OCI-LY7 (cell line): ENCODE data around the gene PDZD2. TPM values are rescaled to one million over a fixed set of nuclear protein-coding genes. Genes with fewer than 3 reads are reported as not detected.

Source experiments
- BruUV-seq: library from RNA; stranded (reverse); fragments of 400-500 nt; replicated peaks from 2 replicates; lab custom pipeline; 2021; lab: Mats Ljungman, UMichigan
- CTCF ChIA-PET: fragments of 300-600 bp; sonication (Branson Sonifier 250); formaldehyde crosslinking; loops from one replicate; lab custom pipeline; 2022; ENCODE audit warnings: antibody characterized with exemption; ENCODE audit not compliant: unreplicated experiment; lab: Charles Lee
- POLR2A ChIA-PET: fragments of 300-600 bp; sonication (Branson Sonifier 250); formaldehyde crosslinking; loops from one replicate; lab custom pipeline; 2022; ENCODE audit warnings: antibody characterized with exemption; lab: Charles Lee
- DNase-seq: peaks from one replicate; pipeline ENCODE4 v3.0.0-alpha.2; 2015; ENCODE audit warnings: low spot score
- H2AFZ ChIP-seq: fragments of 200-600 bp; sonication (generic), shearing (Covaris generic); 2 replicates; pipeline ENCODE4 v1.6.1; 2014; ENCODE audit warnings: mild to moderate bottlenecking, antibody characterized with exemption, low read length, moderate library complexity
- H3K27ac ChIP-seq: fragments of 200-600 bp; sonication (generic); 2 replicates; pipeline ENCODE4 v1.5.1; 2014; ENCODE audit warnings: mixed run types, low read depth, mild to moderate bottlenecking, moderate library complexity, low read length, inconsistent platforms; ENCODE audit not compliant: poor library complexity, severe bottlenecking
- H3K36me3 ChIP-seq: fragments of 200-600 bp; sonication (generic); 2 replicates; pipeline ENCODE4 v1.6.1; 2014; ENCODE audit warnings: mild to moderate bottlenecking, antibody characterized with exemption, low read length, moderate library complexity, mixed read lengths; ENCODE audit not compliant: insufficient read depth
- H3K4me1 ChIP-seq: fragments of 200-600 bp; sonication (generic); 2 replicates; pipeline ENCODE4 v1.5.1; 2014; ENCODE audit warnings: mild to moderate bottlenecking, low read length; ENCODE audit not compliant: insufficient read depth, poor library complexity, severe bottlenecking
- H3K4me2 ChIP-seq: fragments of 200-600 bp; sonication (generic); 2 replicates; pipeline ENCODE4 v1.6.1; 2014; ENCODE audit warnings: mild to moderate bottlenecking, low read length
- H3K4me3 ChIP-seq: fragments of 200-600 bp; sonication (generic); 2 replicates; pipeline ENCODE4 v1.5.1; 2014; ENCODE audit warnings: mild to moderate bottlenecking, low read depth, low read length; ENCODE audit not compliant: poor library complexity, severe bottlenecking
- H3K79me2 ChIP-seq: fragments of 200-600 bp; sonication (generic); 2 replicates; pipeline ENCODE4 v1.6.1; 2016; ENCODE audit warnings: low read depth, mild to moderate bottlenecking, low read length, moderate library complexity, mixed read lengths; ENCODE audit not compliant: insufficient read depth
- H3K9me2 ChIP-seq: fragments of 200-600 bp; sonication (generic); 2 replicates; pipeline ENCODE4 v1.6.1; 2016; ENCODE audit warnings: mild to moderate bottlenecking, low read length, mixed read lengths; ENCODE audit not compliant: insufficient read depth
- H3K9me3 ChIP-seq: fragments of 200-600 bp; sonication (generic); 2 replicates; pipeline ENCODE4 v1.6.1; 2014; ENCODE audit warnings: mild to moderate bottlenecking, mixed run types, low read length, mixed read lengths
- H4K20me1 ChIP-seq: fragments of 200-600 bp; sonication (generic); 2 replicates; pipeline ENCODE4 v1.6.1; 2014; ENCODE audit warnings: mild to moderate bottlenecking, antibody characterized with exemption, low read length, moderate library complexity, mixed read lengths; ENCODE audit not compliant: insufficient read depth
- CTCF ChIP-seq: fragments of 200-600 bp; sonication (generic); conservative IDR thresholded peaks from 2 replicates; pipeline ENCODE4 v1.5.1; 2014; ENCODE audit warnings: mild to moderate bottlenecking, antibody characterized with exemption, low read length, moderate library complexity, mixed read lengths
- EZH2phosphoT487 ChIP-seq: fragments of 200-600 bp; sonication (generic); IDR thresholded peaks from 2 replicates; pipeline ENCODE4 v1.6.1; 2018; ENCODE audit warnings: low read depth, borderline replicate concordance, mild to moderate bottlenecking, mixed run types, antibody characterized with exemption, low read length, moderate library complexity, mixed read lengths
- intact Hi-C: fragments of 100-400 bp; cut with micrococcal nuclease; formaldehyde crosslinking; loops from one replicate; pipeline ENCODE4 v1.10.0; 2022; ENCODE audit not compliant: unreplicated experiment
- total RNA-seq, 2 experiments: library from RNA; depleted of rRNA in 1 of 2; stranded (reverse); fragments of >200 nt in 1 of 2; shearing (Covaris generic) in 1 of 2; gene quantifications; 2 replicates each; pipeline ENCODE4 v1.2.3, GENCODE V29; 2014 to 2022

PDZD2 gene
- total RNA-seq, 2 experiments from 2014 or later, result 8.6 to 10.6 TPM

- intact Hi-C loops, result no loop called here
- H3K9me2 ChIP-seq, result no peaks in the 10 kb centered on the region
- H3K4me3 ChIP-seq, result no peak overlapping the region
- H3K27ac ChIP-seq, result no peak overlapping the region
- CTCF ChIA-PET, result no interaction called here
- no peaks in the 10 kb centered on the region for H3K4me1 ChIP-seq
- H3K4me2 ChIP-seq, result no peak overlapping the region
- H2AFZ ChIP-seq, result no peak overlapping the region
- no peaks in the 10 kb centered on the region for H3K9me3 ChIP-seq
- BruUV-seq, result no TSS peak
- no peaks in the 10 kb centered on the region for H3K36me3 ChIP-seq
- no peaks in the 10 kb centered on the region for H3K79me2 ChIP-seq
- no peak for DNase-seq
- no peaks in the 10 kb centered on the region for H4K20me1 ChIP-seq
- TF ChIP-seq EZH2phosphoT487 (no peak), CTCF (no peak)
- POLR2A ChIA-PET, result no interaction called here
These were observed 161.4 kb downstream of the PDZD2 start for GRCh38 chr5:31800351-31800750.

DNA sequence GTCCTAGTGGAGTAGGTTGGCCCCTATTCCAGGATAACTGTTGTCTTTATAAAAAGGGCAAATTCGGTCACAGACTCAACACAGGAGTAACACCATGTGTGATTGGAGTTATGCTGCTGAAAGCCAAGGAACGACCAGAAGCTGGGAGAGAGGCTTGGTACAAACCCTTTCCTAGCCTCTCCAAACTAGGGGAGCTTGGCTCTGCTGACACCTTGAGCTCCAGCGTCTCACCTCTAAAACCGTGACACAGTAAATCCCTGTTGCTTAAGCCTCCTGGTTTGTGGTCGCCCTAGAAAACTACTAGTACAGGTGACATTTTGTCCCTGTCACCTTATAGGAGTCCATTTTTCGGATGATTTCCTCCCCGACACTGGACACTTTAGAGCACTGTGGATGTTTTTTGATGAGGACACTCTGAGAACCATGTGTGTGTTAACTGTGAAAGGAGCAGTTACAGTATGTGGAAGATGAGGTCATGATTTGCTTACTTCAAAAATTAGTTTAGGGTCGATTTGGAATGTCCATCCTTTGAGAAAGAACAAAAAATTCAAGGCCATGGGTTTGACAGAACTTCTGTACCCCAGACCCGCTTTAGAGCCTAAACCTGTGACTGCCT lies 167.0 kb downstream of the PDZD2 start:
- no peaks in the 10 kb centered on the region for H4K20me1 ChIP-seq
- no peak overlapping the region for H2AFZ ChIP-seq
- no peaks in the 10 kb centered on the region for H3K9me3 ChIP-seq
- no peak overlapping the region for H3K4me3 ChIP-seq
- CTCF ChIA-PET, result no interaction called here
- DNase-seq, result no peak
- no peaks in the 10 kb centered on the region for H3K79me2 ChIP-seq
- no peak overlapping the region for H3K4me2 ChIP-seq
- no peak for TF ChIP-seq CTCF
- H3K27ac ChIP-seq, result no peak overlapping the region
- no TSS peak for BruUV-seq
- H3K36me3 ChIP-seq, result no peaks in the 10 kb centered on the region
- H3K4me1 ChIP-seq, result no peaks in the 10 kb centered on the region
- intact Hi-C loops, result no loop called here
- POLR2A ChIA-PET, result interaction anchor here (0.5 kb wide), 2 partner anchors 276 to 283 kb away, joined by 3 read pairs; no protein-coding TSS in a partner anchor
- no peaks in the 10 kb centered on the region for H3K9me2 ChIP-seq

- intact Hi-C loops, result no loop called here
- no peaks in the 10 kb centered on the region for H3K9me2 ChIP-seq
- H3K4me2 ChIP-seq, result no peak overlapping the region
- H3K9me3 ChIP-seq, result no peaks in the 10 kb centered on the region
- TF ChIP-seq EZH2phosphoT487, result no peak
- TF ChIP-seq CTCF, result no peak
- no TSS peak for BruUV-seq
- POLR2A ChIA-PET, result no interaction called here
- H3K36me3 ChIP-seq, result no peaks in the 10 kb centered on the region
- no peak overlapping the region for H2AFZ ChIP-seq
- H3K4me1 ChIP-seq, result no peaks in the 10 kb centered on the region
- CTCF ChIA-PET, result no interaction called here
- no peaks in the 10 kb centered on the region for H3K79me2 ChIP-seq
- no peak for DNase-seq
- H4K20me1 ChIP-seq, result no peaks in the 10 kb centered on the region
- H3K4me3 ChIP-seq, result no peak overlapping the region
- no peak overlapping the region for H3K27ac ChIP-seq
These were observed 167.6 kb downstream of the PDZD2 start for GRCh38 chr5:31806561-31806960.
